Activated CD4-positive, alpha-beta T cell treated with anti-CD3 and anti-CD28 coated beads, Interleukin-2, amount 50 U/mL, for 4 hours (primary cell): Measurements from ENCODE around the gene BLCAP.
"Not testable (repeated sequence)": the region's sequence is repeated elsewhere in the genome, so short reads cannot be mapped to it uniquely, and the experiment has no call there.

Experiments
- DNase-seq, 2 experiments: peaks; one replicate each; pipeline ENCODE4 v3.0.0-alpha.2; 2020

The BLCAP gene

GRCh38 chr20:37513779-37514359 lies 13.8 kb downstream of the BLCAP start:
- DNase-seq: no peak

DNA sequence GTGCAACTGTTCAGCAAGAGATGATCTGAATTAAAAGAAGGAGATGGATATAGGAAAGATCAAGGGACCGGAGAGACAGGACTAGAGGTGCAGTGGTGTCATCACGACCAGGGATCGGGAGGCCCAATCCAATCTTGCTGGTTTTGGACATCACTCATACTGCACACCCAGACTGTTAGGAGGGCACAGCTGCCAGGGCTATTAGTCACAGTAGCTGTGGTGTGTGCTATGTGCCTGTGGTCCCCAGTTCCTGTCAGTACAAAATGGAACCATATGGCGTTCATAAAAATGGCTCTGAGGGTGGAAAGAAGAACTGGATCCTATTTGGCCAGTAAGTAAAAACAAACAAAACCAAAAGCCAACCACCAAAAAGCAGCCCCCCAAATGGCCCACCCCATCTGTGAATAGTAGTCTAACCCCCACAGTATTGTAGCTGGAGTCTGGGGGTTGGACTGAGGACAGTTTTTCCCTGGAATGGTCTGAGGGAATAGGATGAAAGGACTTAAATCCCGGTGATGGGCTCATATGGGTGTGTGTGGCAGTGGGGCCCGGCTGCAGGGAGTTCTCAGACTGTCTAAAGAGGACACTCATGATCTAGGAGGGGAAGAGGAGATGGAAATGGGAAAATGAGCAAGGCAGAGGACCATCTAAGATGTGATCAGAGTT lies 15.9 kb downstream of the BLCAP start:
- no peak for DNase-seq

DNA sequence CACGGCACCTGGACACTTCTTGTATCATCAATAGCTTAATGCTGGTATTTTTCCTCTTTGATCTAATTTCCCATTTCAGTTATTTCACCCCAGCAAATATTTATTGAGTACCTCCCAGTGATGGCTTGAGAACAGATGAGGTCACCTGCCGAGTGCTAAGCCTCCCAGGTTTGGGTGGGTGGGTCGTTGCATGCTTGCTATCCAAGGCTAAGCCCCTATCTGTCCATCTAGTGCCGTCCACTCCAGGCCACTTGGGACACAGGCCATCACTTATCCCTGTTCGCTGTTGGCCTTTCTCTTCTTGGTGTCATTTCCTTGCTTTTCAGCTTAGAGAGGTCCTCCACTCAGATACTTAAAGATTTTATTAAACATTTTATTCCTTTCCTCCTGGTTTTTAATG lies 17.4 kb downstream of the BLCAP start:
- no peak for DNase-seq

DNA sequence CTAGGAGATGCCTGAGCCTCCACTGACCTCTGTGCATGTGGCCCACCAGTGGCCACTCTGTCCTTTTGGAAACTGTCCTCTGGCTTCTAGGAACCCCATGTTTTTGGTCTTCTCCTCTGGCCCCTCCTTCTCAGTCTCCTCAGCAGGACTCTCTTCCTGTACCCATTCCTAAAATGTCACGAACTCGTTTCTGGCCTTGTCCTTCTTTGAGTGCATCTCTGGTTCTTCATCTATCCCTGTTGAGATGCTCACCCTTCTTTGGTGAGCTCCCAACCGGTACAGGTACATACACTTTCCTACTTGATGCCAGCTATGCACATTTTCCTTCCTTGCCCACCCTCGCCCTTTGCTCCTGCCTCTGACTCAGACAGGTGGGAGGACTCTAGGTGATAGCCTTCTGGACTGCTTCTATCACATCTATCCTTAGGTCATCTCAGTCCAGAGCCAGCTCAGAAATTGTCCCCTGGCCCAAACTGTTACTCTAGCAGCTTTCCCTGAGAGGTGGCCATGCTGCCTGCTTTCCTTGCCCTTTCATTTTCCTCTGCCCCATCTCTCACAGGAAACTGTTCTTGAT lies 21.4 kb downstream of the BLCAP start:
- DNase-seq: no peak

DNA sequence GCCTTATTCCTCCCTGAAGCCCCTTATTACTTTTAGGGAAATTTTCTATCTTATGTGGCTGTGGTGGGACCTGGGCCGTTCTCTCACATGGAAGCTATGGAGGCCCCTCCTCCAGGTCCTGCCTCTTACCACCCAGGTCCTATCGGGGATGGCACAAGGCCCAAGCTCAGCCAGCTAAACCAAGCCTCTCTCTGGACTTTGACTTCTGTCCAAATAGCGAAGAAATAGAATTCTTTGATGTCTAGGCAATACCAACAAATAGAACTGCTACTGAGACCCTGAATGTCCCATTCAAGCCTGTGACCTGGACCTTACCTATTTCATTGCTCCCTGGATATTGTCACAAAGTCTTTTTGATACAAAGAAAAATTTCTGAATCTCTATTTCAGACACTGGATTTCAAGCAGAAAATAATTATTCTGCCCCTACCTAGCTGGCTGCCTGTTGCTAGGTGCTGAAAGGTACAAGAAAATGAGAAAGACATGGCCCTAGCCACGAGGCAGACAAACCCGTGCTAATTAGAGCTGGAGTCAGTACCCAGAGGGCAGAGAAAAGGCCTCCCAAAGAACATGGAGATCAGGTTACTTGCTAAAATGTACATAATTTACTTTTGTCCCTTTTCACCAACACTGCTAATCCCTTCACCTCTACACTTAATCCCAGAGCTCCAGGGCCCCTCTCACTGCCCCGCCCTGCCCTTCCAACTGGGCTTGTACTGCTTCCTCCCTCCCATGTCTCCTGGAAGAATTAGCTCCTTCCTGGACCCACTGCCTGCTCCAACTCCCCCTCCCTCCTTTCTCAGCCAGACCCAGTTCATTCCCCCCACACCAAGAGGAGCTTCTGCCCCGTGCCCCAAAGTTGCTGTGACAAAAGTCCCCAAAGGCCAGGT lies 22.2 kb downstream of the BLCAP start:
- DNase-seq: no peak

GRCh38 chr20:37504404-37505096 lies 23.1 kb downstream of the BLCAP start:
- no peak for DNase-seq

GRCh38 chr20:37503256-37503927 lies 24.3 kb downstream of the BLCAP start:
- DNase-seq: no peak

DNA sequence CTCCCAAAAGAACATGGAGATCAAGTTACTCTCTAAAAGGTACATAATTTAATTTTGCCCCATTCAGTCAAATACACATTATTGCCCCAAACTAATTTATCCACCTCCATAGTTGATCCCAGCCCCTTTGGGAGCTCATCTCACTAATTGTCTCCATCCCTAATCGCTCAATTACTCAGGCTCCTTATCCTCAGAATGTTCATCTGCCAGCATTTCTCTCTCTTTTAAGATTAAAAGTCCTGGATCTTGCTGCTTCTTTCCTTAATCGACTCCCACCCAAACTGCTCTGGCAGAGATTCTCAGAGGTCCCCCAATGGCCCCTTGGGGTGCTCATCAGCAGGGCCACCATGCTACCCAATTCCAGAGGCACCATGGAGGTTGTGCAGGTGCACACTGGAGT lies 25.0 kb downstream of the BLCAP start:
- DNase-seq: no peak

DNA sequence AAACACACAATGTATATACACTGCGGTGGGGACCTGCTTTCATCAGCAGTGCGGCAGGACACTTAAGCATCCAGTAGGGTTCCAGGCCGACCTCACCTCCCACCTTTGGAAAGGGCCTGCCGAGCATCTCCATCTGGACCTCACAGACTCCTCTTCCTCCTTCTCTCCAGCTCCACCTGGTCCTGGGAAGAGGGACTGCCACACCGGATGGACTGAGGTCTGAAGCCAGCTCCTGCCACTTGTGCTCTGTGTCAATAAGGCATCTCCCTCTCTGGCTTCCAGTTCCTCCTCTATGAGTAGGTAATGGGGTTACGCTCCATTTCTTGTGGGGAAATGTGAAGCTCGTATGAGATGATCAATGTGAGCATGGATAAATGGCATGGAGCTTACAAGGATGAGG lies 25.7 kb downstream of the BLCAP start:
- DNase-seq: no peak

GRCh38 chr20:37500311-37500710 lies 27.4 kb downstream of the BLCAP start:
- DNase-seq: no peak

DNA sequence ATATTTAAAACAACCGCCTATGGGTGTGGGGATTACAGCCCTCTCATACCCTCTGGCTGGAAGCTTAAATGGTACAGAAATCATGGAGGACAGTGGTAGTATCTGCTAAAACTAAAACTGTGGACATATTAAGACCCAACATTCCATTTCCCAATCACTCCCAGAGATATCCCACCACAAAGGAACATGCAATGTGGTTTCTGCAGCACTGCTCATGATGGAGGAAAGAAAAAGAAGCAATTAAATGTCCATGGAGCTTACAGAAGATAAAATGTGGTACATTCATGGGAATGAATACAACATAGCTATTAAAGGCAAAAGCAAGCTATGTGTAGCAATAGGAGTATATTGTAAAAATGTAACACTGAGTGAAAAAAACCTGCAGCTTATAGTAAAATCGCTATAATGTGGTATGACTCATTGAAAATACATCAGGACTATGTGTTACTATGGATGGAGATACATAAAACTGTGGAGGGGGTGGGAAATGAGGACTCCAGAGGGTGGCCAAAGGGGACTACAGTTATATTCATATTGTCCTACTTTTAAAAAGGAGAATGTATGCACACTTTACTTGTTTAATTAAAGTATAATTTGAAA lies 29.5 kb downstream of the BLCAP start:
- no peak for DNase-seq

GRCh38 chr20:37494796-37495195 lies 32.9 kb downstream of the BLCAP start:
- no peak for DNase-seq

DNA sequence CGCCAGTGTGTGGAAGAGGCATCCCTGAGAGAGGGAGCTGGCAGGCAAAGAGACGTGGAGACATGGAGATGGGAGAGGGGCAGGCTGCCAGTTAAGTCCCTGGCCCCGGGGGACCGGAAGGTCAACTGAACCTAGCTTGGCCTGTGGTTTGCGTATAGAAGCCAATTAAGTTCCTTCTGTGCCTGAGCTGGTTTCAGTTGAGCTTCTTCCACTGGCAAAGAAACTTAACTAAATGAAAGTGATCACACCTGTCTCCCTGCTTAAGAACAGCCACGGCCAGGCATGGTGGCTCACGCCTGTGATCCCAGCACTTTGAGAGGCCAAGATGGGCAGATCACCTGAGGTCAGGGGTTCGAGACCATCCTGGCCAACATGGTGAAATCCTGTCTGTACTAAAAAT lies 33.4 kb downstream of the BLCAP start:
- DNase-seq: no peak

- DNase-seq: no peak
Measured at GRCh38 chr20:37492945-37493344, 34.7 kb downstream of the BLCAP start.

- DNase-seq: no peak
Measured at GRCh38 chr20:37492096-37492625, 35.5 kb downstream of the BLCAP start.

DNA sequence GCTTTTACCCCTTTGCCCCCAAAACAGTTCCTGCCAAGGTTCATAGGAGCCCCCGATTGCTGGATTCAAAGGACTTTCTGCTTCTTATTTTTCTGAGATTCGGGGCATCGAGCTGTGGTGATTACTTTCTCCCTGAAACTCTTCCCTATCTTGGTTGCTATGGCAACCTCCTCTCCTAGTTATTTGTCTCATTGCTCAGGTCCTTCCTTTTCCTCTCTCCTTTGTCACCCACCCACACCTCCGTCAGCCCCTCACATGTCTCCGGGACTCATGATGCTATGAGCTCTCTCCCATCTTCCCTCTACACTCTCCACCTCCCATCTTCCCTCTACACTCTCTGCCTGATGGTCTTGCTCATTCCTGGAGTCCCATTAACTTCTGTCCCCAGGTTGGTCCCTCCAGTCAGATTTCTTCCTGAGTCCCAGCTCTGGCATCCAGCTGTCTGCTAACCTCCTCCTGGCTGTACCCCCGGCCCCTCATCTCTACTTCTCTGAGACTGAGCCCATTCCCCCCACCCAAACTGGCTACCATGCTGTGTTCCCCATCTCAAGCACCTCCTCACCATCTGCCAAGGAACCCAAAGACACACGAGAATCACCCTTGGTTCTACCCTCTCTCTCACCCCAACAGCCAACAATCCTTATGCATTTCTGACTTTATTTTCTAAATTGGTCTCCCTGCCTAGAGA lies 36.9 kb downstream of the BLCAP start:
- DNase-seq: no peak

DNA sequence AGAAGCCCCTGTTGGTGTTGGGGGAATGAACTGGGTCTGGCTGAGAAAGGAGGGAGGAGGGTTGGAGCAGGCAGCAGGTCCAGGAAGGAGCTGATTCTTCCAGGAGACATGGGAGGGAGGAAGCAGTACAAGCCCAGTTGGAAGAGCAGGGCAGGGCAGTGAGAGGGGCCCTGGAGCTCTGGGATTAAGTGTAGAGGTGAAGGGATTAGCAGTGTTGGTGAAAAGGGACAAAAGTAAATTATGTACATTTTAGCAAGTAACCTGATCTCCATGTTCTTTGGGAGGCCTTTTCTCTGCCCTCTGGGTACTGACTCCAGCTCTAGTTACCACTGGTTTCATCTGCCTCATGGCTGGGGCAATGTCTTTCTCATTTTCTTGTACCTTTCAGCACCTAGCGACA lies 41.5 kb downstream of the BLCAP start:
- DNase-seq: not testable (repeated sequence)

DNA sequence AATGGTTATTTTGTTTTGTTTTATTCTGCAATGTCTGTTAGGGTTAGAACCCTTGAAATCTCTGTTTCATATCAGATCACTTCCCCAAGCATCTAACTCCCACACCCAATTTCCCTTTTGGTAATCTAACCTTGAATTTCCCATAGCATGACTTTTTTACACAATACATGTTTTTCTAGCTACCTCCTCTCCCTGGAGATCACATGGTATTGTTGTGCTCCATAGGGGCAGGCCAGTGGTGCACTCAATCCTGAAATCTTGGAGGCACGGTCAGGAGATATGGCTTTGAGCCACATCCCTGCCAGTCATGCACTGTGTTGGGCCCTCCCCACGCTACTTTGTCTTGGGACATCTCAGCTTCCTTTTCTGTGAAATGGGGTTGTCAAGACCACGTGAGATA lies 43.3 kb downstream of the BLCAP start:
- no peak for DNase-seq

- DNase-seq: no peak
Measured at GRCh38 chr20:37481610-37482009, 46.1 kb downstream of the BLCAP start.

DNA sequence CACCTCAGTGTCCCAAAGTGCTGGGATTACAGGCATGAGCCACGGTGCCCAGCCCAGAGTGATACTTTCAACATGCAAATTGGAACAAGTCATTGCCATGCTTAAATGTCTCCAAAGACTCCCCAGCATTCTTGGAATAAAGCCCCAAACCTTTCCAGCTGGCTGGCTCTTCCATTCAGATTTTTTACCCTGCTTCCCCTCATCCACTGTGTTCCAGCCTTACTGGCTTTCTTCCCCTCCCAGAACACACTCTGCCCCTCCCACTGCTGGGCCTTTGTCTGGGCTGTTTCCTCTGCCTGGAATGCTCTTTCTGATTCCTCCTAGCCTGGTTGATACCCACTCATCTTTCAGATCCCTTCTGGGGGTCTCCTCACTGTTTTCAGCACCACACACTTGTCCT lies 46.8 kb downstream of the BLCAP start:
- DNase-seq: no peak
